AG09309 (cell line): ENCODE data around the gene EPX.

ENCODE experiments used
- DNase-seq: peaks from one replicate; pipeline ENCODE4 v3.0.0-alpha.2; 2010; ENCODE audit warnings: low read depth
- H3K4me3 ChIP-seq: 2 replicates; pipeline ENCODE4 v1.5.1; 2011; ENCODE audit warnings: mild to moderate bottlenecking, low read depth, low read length, moderate library complexity; ENCODE audit not compliant: control insufficient read depth
- TF ChIP-seq, protein P1 (sequence below): IDR thresholded peaks from 2 replicates; pipeline ENCODE4 v1.5.1; 2011; ENCODE audit warnings: mild to moderate bottlenecking, low read depth, low read length, inconsistent platforms; ENCODE audit not compliant: insufficient read depth, control insufficient read depth; ENCODE audit errors: missing control alignments

Gene EPX

DNA sequence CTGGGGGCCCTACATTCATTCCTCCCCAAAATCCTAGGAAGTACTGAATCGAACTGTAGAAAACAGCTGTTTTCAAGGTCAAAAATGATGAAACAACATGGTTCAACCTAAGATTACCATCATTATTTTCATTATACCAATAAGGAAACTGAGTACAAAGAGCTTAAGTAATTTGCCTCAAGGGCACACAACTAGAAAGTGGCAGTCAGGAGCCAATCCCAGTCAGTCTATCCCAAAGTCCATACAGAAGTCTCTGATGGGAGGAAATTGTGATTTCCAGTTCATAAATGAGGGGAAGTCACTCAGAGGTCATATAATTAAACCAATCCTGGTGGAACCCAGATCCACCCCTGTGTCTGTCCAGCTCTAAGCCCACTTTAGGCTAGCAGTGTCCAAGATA is 54.3 kb downstream of the EPX start:
- TF ChIP-seq, protein P1, sequence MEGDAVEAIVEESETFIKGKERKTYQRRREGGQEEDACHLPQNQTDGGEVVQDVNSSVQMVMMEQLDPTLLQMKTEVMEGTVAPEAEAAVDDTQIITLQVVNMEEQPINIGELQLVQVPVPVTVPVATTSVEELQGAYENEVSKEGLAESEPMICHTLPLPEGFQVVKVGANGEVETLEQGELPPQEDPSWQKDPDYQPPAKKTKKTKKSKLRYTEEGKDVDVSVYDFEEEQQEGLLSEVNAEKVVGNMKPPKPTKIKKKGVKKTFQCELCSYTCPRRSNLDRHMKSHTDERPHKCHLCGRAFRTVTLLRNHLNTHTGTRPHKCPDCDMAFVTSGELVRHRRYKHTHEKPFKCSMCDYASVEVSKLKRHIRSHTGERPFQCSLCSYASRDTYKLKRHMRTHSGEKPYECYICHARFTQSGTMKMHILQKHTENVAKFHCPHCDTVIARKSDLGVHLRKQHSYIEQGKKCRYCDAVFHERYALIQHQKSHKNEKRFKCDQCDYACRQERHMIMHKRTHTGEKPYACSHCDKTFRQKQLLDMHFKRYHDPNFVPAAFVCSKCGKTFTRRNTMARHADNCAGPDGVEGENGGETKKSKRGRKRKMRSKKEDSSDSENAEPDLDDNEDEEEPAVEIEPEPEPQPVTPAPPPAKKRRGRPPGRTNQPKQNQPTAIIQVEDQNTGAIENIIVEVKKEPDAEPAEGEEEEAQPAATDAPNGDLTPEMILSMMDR = no peak
- no peak overlapping the region for H3K4me3 ChIP-seq
- DNase-seq = no peak

DNA sequence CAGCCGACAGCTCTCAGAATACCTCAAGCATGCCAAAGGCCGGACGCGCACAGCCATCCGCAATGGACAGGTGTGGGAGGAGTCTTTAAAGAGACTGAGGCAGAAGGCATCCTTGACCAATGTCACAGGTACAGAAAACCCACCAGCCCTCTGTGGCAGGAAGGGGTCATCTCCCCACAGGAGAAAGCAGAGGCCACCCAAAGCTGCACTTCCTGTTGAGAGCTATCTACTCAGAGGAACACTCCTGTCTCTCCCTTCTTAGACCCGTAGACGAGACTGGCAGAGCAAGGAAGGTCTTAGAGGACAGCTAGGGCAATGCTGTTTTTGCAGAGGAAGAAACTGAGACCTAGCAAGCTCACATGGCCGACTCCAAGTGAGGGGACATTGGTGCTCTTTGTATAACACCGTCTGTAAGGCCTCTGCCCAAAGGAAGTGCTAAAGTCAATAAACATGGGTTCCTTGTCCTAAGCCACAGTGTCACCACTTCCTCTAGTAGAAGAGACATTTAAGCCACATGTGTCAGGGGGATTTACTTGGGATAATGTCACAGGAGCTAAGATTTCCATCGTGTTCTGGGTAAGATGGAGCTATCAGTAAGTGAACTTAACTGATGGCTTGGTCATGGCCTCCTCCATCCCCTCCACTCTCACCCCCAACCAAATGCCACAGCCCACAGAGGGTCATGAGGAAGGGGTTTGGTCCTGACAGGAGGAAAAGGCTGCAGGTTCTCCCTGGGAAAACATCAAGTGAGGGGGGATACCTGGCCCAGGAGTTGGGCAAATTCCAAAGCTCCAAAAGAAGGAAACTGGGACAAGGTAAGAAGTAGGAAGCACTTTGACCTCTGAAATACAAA is 55.2 kb downstream of the EPX start:
- H3K4me3 ChIP-seq = no peak overlapping the region
- no peak for DNase-seq
- TF ChIP-seq, protein P1 = no peak

DNA sequence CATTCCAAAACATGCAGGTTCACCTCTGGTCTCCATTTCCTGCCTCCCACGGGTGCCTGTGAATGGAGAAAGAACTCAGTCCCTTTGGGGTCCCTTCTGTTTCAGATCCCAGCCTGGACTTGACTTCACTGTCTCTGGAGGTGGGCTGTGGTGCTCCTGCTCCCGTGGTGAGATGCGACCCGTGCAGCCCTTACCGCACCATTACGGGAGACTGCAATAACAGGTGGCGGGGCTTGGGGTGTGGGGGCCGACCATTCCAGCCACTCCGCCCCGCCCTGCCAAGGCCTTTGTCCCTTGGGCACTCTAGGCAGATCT is 56.4 kb downstream of the EPX start:
- peak overlapping the region; percentile 49 for H3K4me3 ChIP-seq
- DNase-seq = no peak
- TF ChIP-seq, protein P1 = no peak

DNA sequence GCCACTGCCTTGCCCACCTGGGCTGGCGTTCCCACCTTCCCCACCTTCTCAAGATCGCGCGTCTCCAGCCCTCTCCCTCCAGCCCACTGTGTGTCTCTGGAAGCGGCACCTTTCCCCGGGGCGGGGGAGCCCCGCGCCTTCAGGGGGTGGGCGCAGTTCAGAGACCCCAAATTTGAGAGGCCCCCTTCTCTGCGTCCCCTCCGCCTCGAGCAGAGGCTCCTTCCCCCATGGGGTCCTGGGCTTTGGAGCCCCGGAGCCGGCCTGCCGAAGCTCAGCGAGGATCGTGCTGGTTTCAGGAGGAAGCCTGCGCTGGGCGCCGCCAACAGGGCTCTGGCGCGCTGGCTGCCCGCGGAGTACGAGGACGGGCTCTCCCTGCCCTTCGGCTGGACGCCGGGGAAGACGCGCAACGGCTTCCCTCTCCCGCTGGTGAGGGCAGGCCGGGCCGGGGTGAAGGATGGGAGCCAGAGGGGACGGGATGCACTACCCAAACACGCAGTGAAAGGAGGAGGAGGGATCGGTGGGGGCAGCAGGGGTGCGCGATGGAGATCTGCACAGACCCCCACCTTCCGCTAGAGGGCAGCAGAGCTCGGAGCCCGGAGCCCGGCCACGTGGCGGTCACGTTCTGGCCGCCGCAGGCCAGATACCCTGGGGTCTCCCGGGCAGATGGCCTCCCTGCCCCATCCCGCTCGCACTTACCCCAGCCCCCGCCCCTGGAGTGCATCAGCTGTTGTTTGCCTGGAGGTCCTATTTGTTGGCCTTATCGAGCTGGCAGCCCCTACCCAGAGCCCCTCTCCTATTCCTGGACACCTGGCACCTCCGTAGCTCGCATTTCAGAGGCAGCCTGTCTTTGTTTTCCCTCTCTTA is 57.0 kb downstream of the EPX start:
- DNase-seq = no peak
- peak overlapping the region; percentile 49 for H3K4me3 ChIP-seq
- TF ChIP-seq, protein P1 = peak; percentile 96

DNA sequence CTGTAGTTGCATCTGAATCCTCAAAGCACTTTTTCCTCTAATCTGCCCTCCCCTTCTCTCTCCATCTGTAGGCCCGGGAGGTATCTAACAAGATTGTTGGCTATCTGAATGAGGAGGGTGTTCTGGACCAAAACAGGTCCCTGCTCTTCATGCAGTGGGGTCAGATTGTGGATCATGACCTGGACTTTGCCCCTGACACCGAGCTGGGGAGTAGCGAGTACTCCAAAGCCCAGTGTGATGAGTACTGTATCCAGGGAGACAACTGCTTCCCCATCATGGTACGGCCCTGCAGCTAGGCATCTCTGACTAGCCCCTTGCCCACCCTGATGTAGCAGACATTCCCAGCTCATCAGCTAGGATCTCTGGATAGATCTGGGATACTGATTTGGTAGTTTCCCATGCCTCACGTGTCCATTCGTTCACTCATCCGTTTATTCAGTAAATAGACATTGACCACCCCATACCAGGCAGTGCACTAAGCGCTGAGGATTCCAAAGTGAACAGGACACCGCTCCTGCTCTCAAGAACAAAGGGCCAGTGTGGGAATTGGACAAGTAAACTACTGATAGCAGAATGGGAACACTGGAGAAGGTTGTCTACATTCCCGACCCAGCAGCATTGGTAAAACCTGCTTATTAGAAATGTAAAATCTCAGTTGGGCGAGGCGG is 58.0 kb downstream of the EPX start:
- no peak overlapping the region for H3K4me3 ChIP-seq
- TF ChIP-seq, protein P1 = no peak
- DNase-seq = no peak

DNA sequence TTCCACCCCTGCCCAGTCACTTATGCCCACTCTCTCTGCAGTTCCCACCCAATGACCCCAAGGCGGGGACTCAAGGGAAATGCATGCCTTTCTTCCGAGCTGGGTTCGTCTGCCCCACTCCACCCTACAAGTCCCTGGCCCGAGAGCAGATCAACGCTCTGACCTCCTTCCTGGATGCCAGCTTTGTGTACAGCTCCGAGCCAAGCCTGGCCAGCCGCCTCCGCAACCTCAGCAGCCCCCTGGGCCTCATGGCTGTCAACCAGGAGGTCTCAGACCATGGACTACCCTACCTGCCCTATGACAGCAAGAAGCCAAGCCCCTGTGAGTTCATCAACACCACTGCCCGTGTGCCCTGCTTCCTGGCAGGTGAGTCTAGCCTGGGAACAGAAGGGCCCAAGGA is 59.6 kb downstream of the EPX start:
- H3K4me3 ChIP-seq = no peak overlapping the region
- TF ChIP-seq, protein P1 = no peak
- DNase-seq = no peak
